Neural cell (in vitro differentiated cells): ENCODE results near the gene HSPB7.

Experiments
- EP300 ChIP-seq: fragments of 450-650 bp; conservative IDR thresholded peaks from 2 replicates; pipeline ENCODE4 v1.6.1; 2014; ENCODE audit warnings: antibody characterized with exemption, mild to moderate bottlenecking, moderate library complexity; ENCODE audit not compliant: poor library complexity, severe bottlenecking
- EZH2 ChIP-seq: fragments of 200-600, 300-800 bp; shearing (Covaris generic), sonication (generic); IDR thresholded peaks from 2 replicates; pipeline ENCODE4 v1.6.1; 2014; ENCODE audit warnings: antibody characterized with exemption, low read length, borderline replicate concordance, mild to moderate bottlenecking; ENCODE audit not compliant: insufficient read depth, poor library complexity, severe bottlenecking
- MXI1 ChIP-seq: fragments of 450-650 bp; conservative IDR thresholded peaks from 2 replicates; pipeline ENCODE4 v1.6.1; 2014; ENCODE audit warnings: antibody characterized with exemption, mild to moderate bottlenecking; ENCODE audit not compliant: poor library complexity, severe bottlenecking
- POLR2AphosphoS5 ChIP-seq: IDR thresholded peaks from 2 replicates; pipeline ENCODE4 v1.6.1; 2012
- RAD21 ChIP-seq: fragments of 450-650 bp; conservative IDR thresholded peaks from 2 replicates; pipeline ENCODE4 v1.6.1; 2014; ENCODE audit warnings: antibody characterized with exemption, mild to moderate bottlenecking, moderate library complexity
- SMC3 ChIP-seq: fragments of 450-650 bp; conservative IDR thresholded peaks from 2 replicates; pipeline ENCODE4 v1.6.1; 2014; ENCODE audit warnings: antibody characterized with exemption, mild to moderate bottlenecking, moderate library complexity; ENCODE audit not compliant: poor library complexity
- TF ChIP-seq, protein P1 (sequence below): fragments of 450-650 bp; IDR thresholded peaks from 2 replicates; pipeline ENCODE4 v1.5.1; 2014; ENCODE audit warnings: antibody characterized with exemption, mild to moderate bottlenecking, moderate library complexity; ENCODE audit not compliant: poor library complexity, severe bottlenecking
- TF ChIP-seq, protein P2 (sequence below): IDR thresholded peaks from 2 replicates; pipeline ENCODE4 v1.6.1; 2012; ENCODE audit warnings: borderline replicate concordance

DNA sequence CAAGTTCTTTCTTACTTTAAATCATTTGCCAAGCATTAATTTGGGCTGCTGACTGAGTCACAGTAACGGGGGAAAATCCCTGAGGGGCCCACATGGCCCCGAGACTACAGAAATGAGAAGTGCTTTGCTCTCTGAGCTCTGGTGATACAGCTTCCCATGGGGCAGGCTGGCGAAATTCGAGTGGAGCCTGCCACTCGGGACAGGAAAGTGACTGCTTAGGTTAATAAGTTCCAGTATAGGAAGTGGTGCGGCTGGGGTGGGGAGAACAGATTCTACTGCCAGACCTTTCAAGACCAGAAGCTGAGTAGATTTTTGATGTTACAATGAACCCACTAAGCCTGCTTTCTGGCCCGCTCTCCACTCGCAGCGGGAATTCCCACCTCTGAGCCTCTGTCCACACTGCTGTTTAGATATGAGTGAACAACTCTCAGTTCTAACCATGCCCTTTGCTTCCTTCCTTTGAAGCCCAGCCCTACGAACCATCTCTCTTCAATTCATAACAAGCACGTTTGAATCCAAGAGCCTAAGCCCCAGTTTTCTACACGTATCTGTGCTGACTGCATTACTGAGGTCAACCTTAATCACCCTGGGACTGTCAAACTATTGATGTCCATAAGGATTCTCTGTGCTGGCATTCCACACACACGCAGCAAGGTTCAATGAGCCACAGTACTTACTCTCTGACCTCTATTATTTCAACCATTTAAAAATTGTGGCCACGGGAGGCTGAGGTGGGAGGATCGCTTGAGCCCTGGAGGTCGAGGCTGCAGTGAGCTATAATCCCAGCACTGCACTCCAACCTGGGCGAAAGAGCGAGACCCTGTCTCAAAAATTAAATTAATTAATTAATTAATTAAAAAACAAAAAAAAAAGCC is 51.5 kb downstream of the HSPB7 start:
- TF ChIP-seq EP300: no peak
- TF ChIP-seq, protein P1, sequence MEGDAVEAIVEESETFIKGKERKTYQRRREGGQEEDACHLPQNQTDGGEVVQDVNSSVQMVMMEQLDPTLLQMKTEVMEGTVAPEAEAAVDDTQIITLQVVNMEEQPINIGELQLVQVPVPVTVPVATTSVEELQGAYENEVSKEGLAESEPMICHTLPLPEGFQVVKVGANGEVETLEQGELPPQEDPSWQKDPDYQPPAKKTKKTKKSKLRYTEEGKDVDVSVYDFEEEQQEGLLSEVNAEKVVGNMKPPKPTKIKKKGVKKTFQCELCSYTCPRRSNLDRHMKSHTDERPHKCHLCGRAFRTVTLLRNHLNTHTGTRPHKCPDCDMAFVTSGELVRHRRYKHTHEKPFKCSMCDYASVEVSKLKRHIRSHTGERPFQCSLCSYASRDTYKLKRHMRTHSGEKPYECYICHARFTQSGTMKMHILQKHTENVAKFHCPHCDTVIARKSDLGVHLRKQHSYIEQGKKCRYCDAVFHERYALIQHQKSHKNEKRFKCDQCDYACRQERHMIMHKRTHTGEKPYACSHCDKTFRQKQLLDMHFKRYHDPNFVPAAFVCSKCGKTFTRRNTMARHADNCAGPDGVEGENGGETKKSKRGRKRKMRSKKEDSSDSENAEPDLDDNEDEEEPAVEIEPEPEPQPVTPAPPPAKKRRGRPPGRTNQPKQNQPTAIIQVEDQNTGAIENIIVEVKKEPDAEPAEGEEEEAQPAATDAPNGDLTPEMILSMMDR: no peak
- TF ChIP-seq, protein P2, sequence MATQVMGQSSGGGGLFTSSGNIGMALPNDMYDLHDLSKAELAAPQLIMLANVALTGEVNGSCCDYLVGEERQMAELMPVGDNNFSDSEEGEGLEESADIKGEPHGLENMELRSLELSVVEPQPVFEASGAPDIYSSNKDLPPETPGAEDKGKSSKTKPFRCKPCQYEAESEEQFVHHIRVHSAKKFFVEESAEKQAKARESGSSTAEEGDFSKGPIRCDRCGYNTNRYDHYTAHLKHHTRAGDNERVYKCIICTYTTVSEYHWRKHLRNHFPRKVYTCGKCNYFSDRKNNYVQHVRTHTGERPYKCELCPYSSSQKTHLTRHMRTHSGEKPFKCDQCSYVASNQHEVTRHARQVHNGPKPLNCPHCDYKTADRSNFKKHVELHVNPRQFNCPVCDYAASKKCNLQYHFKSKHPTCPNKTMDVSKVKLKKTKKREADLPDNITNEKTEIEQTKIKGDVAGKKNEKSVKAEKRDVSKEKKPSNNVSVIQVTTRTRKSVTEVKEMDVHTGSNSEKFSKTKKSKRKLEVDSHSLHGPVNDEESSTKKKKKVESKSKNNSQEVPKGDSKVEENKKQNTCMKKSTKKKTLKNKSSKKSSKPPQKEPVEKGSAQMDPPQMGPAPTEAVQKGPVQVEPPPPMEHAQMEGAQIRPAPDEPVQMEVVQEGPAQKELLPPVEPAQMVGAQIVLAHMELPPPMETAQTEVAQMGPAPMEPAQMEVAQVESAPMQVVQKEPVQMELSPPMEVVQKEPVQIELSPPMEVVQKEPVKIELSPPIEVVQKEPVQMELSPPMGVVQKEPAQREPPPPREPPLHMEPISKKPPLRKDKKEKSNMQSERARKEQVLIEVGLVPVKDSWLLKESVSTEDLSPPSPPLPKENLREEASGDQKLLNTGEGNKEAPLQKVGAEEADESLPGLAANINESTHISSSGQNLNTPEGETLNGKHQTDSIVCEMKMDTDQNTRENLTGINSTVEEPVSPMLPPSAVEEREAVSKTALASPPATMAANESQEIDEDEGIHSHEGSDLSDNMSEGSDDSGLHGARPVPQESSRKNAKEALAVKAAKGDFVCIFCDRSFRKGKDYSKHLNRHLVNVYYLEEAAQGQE: no peak
- TF ChIP-seq EZH2: no peak
- no peak for TF ChIP-seq RAD21
- TF ChIP-seq MXI1: no peak
- TF ChIP-seq POLR2AphosphoS5: no peak
- no peak for TF ChIP-seq SMC3
